Measurements from ENCODE around the gene RRM2. TPM values are rescaled to one million over a fixed set of nuclear protein-coding genes. Genes with fewer than 3 reads are reported as not detected.

RRM2 gene
- total RNA-seq, result 58.2 and 88.6 TPM in 2 replicates

DNA sequence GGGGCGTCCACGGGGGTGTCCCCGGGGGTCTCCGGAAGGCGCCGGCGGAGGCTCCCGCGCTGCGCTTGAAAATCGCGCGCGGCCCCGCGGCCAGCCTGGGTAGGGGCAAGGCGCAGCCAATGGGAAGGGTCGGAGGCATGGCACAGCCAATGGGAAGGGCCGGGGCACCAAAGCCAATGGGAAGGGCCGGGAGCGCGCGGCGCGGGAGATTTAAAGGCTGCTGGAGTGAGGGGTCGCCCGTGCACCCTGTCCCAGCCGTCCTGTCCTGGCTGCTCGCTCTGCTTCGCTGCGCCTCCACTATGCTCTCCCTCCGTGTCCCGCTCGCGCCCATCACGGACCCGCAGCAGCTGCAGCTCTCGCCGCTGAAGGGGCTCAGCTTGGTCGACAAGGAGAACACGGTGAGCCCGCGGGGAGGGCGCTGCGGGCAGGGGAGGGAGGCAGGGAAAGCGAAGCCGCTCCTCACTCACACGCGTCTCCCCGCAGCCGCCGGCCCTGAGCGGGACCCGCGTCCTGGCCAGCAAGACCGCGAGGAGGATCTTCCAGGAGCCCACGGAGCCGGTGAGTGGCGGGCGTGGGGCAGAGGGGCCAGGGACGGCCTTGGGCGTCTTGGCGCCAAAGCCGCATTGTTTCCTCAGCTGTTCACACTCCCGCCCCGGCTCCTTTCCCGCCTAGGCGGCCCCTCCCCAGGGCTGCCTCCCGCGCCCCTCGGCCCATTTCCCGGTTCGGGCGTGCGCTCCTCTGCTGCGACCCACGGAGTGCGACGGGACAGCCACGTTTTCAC lies at the start of gene RRM2:
Gene RRM2 (plus strand): TSS at position 240 of the 781 bp plus-strand sequence. CDS start 60 bp downstream, at position 300.
- DNase-seq (ENCODE audit: low read depth, low spot score), result peak; percentile 54

DNA sequence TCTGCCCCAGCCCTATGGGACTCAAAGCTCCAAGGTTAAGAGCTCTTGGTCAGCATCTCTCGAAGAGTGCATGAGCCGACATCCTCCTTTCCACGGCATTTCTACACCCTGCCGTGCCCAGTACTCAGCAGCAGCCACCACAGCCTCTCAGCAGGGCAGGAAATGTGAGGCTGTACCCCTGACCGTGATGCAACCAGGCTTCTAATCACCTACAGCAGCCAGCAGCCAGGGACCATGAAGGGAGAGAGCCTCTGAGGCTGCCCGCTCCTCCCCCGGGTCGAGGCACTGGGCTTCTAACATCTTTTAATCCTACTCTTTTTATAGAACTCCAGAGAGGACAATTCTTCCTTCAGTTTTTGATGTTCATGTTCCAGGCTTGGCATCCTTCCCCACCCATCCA lies 48.8 kb upstream of the RRM2 start:
- DNase-seq (ENCODE audit: low read depth, low spot score), result no peak

GRCh38 chr2:10075101-10075500 lies 47.4 kb upstream of the RRM2 start:
- DNase-seq (ENCODE audit: low read depth, low spot score), result no peak

GRCh38 chr2:10075571-10076209 lies 46.8 kb upstream of the RRM2 start:
- DNase-seq (ENCODE audit: low read depth, low spot score), result no peak

DNA sequence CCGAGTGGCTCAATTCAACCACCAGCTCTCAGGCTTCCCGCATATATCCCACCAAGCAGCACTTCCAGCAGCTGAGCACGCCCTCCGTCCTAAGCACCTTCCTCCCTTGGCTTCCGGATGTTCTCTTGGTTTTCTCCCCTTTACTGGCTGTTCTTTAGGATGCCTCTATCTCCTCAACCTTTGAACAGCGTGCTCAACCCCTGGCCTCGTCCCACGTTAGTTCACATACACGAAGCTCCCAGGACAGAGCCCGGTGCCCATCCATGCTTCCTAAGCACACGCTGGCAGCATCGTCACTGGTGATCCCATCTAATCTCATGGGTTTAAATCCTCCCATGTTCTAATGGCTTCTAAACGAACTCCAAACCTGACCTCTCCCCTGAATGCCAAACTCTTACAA lies 46.0 kb upstream of the RRM2 start:
- DNase-seq (ENCODE audit: low read depth, low spot score), result no peak

DNA sequence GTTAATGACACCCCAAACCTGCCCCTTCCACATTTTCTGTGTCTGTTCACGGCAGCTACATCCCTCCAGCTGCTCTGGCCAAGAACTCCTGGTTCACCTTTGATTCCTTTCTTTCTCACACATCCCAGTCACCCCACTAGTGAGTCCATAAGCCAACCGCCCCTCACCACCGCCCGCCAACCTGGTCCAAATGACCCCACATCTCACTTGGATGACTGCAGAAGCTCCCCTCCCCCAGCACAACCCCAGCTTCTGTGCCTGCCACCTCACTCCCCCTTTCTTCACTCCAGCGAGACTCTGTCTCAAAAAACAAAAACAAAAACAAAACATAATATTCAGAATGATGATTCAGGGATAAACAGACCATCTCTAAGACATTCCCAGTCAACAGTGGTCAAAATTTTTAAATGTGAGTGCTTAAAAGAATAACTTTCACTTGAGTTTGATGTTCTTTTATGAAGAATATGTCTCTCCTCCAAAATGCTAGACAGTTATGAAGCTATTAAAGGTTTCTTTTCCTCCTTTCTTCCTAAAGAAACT lies 45.5 kb upstream of the RRM2 start:
- DNase-seq (ENCODE audit: low read depth, low spot score), result no peak

DNA sequence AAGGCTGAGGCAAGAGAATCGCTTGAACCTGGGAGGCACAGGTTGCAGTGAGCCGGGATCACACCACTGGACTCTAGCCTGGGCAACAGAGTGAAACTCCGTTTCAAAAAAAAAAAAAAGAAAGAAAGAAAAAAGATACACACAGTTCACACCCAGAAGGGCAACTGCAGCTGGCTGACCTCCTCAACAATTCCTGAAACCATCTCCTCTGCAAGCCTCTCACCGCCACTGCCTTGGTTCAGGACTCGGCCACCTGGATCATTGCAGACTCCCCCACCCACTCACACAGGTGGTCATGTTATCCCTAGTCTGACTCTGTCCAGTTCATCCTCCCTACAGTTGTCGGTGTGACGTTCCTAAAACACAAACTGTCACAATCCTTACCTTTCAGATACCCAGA lies 44.5 kb upstream of the RRM2 start:
- DNase-seq (ENCODE audit: low read depth, low spot score), result no peak

DNA sequence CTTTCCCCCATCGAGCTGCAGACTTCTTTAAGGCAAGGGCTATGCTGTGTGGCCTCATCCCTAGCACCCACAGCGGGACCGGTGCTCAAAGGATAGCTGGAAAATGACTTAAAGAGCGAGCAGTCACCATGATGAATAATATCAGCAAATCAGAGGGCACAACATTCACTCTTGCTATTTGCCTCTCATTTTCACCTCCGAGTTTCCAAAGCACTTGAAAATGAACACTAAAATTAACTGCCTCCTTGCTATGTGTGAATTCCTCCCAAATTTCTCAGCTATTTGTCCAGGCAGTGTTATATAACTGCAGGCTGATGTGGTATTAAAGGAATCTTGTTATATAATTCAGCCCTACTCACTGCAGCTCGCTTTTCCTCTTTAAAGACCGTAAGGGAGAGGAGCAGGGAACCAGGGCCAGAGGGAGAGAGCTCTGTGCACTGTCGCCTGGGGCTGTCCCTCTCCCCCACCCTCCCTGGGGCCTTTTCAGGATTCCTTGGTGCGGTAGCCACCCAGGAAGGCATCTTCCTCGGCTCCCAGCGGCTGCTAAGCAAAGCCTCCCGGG lies 43.8 kb upstream of the RRM2 start:
- no peak for DNase-seq (ENCODE audit: low read depth, low spot score)

DNA sequence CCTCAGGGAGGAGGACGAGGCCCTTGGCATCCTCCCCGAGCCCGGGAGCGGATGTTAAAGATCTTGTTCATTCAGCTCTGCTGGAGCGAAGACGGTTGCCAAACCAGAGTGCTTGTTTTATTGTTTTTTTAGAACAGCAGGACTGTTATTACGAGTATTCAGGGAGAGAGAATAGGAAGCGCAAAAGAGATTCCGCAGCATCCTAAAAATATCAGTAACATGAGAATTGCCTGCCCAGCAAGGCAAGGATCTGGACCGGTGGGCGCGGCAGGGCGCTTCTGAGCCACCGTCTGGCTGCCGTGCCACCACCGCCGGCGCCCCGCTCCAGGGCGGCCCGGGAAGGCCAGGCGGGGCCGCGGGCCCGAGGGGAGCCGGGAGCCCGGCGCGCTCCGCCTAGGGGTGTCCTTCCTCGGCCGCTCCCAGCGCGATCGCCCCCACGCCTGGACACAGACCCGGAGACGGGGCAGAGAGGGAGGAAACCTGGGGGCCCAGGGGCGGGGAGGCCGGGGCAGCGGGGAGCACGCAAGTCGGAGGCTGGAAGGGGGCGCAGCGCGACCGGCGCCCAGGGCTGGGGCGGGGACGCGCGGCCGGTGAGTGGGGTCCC lies 43.2 kb upstream of the RRM2 start:
- DNase-seq (ENCODE audit: low read depth, low spot score), result no peak

DNA sequence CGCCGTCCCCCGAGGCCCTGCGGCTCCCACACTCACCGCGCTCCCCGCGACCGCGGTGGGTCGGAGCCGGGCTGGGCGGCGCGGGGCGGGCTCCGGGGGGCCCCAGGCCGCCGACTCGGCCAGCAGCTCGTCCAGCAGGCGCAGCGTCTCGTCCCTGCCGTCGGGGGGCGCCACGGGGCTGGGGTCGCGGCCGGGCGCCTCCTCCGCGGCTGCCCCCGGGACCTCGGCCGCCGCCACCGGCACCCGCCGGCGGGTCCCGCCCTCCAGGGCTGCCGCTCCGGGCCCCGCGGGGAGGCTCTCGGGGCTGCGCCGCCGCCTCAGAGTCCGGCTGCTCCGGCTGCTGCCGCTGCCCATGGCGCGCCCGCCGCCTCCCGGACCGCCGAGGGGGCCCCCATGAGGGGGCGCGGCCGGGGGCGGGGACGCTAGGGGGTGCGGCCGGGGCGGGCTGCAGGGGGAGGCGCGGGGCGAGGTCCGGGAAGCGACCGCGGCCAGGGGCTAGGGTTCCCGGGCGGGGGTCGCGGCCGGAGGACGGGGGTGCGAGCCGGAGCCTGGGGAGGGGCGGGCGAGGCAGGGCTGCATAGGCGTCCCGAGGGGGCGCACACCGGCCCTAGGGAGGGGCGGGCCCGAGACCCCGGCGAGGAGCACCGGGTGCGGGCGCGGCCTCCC lies 42.5 kb upstream of the RRM2 start, which contains the start of gene CYS1:
Gene CYS1 (minus strand): TSS at position 542 of the 666 bp plus-strand sequence. CDS start 188 bp downstream, at position 354.
- no peak for DNase-seq (ENCODE audit: low read depth, low spot score)

GRCh38 chr2:10080536-10081304 lies 41.8 kb upstream of the RRM2 start:
- DNase-seq (ENCODE audit: low read depth, low spot score), result no peak

DNA sequence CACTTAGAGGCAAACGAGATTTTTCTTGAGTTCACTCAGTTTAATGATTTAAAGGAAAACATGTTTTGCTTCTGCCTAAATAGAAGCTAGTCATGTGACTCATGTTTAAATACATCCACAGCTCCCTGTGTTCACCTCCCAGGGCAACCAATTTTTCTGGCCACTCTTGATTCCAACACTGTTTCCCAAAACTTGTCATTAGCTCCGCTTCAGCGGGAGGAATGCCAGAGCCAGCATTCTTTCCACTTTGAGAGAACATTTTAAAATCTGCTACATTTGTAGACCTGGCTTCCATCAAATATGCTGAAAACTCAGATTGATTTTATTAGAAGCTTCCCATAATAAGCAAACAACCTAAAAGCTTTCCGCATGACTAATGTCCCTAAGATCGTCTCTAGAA lies 39.5 kb upstream of the RRM2 start:
- DNase-seq (ENCODE audit: low read depth, low spot score), result no peak

- no peak for DNase-seq (ENCODE audit: low read depth, low spot score)
Measured at GRCh38 chr2:10083692-10084211, 38.8 kb upstream of the RRM2 start.

DNA sequence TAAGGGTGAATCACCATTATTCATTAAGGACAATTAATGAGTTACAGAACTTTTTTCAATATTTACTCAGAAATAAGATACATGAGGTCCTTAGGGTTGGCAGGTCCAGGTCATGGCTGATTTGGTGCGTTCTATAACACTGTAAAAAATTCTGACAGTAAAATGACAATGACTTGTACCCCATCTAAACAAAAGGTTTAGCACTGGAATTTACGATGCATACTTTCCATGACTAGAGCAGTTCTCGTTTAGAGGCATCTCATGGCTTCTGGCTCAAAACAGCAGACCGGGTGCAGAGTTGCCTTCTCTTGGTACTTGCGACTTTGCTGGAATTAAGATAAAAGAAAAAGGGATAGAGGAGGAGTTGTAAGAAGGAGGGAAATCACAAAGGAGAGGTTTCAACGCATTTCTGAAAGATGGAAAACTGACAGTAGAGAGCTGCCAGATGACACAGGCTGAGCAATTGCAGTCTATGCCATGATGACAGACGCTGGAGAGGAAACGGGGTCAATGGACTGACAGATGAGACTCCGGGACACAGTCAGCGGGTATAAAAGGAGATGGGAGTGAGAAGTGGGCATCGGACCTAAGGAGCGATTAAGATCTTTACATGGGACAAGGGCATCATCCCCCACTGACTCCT lies 38.2 kb upstream of the RRM2 start:
- DNase-seq (ENCODE audit: low read depth, low spot score), result no peak

GRCh38 chr2:10085043-10085667 lies 37.4 kb upstream of the RRM2 start:
- DNase-seq (ENCODE audit: low read depth, low spot score), result no peak

GRCh38 chr2:10085668-10086059 lies 36.9 kb upstream of the RRM2 start:
- no peak for DNase-seq (ENCODE audit: low read depth, low spot score)

GRCh38 chr2:10086950-10087349 lies 35.6 kb upstream of the RRM2 start:
- no peak for DNase-seq (ENCODE audit: low read depth, low spot score)

DNA sequence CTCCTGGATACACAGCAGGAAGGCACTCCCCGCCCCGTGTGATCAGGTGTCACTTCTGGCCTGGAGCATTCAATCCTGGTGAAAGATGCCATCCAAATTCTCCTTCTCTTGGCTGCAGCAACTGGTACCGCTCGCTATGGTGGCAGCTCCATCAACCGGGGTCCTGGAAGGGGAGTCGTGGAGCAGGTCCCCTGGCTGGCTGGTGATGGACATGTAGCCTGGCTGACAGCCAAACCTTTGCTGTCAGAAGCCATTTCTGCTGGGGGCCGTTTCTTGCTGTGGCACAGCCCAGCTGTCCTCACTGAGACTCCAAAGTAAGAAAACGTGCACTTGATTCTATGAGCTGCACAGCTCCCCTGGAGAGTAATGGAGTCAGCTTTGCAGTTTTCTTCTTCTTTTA lies 35.2 kb upstream of the RRM2 start:
- DNase-seq (ENCODE audit: low read depth, low spot score), result no peak

- DNase-seq (ENCODE audit: low read depth, low spot score), result no peak
Measured at GRCh38 chr2:10089565-10090190, 32.9 kb upstream of the RRM2 start.
